Measurements from ENCODE around the gene HM13.
"Not testable (repeated sequence)": the region's sequence is repeated elsewhere in the genome, so short reads cannot be mapped to it uniquely, and the experiment has no call there.

Gene HM13

DNA sequence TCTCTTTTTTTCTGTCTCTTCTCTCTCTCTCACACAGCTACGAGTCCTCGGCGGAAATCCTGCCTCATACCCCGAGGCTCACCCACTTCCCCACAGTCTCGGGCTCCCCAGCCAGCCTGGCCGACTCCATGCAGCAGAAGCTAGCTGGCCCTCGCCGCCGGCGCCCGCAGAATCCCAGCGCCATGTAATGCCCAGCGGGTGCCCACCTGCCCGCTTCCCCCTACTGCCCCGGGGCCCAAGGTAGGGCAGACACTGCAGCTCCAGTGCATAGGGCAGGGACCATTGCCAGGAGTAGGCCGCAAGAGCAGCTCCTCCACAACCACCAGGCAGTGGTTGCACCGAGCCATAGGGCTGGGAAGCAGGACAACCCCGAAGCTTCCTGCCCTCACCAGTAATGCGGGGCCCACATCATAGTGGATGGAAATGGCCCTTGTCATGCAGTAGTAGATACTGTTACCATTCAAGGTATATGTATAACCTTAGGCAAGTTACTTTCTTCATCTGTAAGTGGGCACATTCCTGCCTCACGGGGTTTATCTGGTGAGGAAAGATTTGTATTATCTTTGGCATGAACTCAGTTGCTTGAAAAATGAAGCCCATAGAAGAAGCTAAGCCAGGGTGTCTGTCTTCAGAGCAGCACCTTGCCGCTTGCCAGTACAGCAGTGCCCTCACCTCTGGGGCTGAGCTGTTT is 53.9 kb downstream of the HM13 start:
- no peak for DNase-seq (ENCODE audit: low spot score)

DNA sequence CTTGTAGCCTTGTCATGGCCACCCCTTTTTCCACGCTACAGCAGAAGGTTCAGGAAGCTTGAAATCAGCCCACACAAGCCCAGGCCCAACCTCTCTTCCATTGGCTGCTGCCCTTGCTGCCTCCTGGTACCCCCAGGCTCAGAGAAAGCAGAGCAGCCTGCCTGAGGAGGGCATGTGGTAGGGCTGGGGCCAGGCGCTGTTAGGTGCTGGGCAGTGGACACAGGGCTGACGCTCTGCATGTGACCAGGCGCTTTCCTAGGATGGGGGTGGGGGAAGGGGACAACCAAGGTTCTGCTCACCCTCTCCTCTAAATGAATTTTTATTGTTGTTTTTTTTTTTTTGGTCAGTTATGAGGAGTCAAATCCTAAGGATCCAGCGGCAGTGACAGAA is 54.5 kb downstream of the HM13 start:
- DNase-seq (ENCODE audit: low spot score) = no peak

DNA sequence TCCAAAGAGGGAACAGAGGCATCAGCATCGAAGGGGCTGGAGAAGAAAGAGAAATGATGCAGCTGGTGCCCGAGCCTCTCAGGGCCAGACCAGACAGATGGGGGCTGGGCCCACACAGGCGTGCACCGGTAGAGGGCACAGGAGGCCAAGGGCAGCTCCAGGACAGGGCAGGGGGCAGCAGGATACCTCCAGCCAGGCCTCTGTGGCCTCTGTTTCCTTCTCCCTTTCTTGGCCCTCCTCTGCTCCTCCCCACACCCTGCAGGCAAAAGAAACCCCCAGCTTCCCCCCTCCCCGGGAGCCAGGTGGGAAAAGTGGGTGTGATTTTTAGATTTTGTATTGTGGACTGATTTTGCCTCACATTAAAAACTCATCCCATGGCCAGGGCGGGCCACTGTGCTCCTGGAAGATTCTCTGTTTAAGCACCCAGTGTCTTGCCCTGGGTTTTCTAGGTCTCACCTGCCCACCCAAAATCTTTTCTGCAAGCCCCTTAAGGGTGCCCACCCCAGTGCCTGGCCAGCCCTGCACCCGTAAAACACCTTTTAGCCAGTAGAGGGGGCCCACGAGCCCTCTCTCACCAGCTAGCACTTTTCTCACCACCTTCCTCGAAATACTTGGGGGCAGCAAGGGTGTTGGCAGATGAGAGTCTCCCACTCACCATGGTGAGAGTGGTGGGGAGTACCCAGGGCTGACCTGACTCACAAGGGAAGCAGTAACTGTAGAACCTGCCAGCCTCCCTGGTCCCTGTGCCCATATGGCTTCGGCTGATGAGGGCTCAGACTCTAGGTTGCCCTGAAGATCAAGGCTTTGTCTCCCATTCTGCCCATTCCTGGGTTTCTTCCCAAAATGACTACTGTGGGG is 55.1 kb downstream of the HM13 start:
- DNase-seq (ENCODE audit: low spot score) = peak; percentile 47

DNA sequence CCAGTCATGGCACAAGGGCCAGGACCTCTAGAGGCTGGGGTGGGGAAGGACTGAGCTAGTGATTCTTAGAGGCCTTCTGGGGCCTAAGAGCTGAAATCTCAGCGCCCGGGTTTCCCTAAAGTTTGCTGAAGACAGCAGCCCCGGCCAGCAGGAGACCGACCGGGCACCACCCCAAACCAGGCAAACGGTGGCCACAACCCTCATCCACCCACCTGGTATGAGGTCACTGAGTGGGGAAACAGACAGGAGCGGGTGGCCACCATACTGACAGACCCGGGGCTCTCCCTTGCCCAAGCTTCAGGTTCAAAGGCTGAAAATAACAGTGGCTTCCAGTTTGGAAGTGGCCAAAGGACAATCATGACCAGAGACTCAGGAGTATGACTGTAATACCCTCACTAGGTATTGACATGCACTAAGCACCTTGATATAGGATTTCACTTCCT is 55.8 kb downstream of the HM13 start:
- DNase-seq (ENCODE audit: low spot score) = no peak

DNA sequence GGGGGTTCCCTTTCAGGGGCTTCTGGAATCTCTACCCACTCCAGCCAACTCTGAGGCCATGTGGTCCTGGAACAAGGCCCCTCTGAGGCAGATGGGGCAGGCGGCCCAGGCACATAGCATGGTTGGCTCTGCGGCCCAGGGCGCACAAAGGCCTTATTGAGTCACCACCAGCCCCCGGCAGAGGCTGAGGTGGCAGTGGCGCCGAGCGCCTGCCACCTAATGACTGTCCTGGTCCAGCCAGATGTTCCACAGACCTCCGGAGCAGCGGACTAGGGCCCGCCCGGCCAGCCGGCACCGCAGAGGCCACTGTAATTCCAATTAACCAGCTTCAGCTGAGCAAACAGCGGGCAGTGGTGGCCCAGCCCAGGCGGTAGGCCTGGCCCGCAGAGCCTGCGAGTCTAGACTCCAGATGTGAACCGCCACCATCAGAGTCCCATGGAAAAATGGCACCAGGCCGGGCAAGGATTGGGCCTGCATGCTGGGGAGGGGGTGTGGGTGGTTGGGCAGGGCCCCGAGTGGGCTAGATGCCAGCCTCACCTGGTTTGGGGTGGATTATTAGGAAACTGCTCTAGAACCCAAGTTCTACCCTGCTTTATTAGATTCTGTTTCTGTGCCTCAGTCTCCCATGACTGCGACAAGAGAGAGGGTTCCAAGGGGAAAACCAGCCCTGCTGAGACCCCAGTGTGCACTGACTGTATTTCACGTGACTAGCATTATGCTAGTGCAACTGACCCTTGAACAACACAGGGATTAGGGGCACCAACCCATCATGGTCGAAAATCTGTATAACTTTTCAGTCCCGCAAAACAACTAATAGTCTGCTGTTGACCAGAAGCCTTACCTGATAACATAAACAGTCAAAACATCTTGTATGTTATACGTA is 56.7 kb downstream of the HM13 start:
- no peak for DNase-seq (ENCODE audit: low spot score)

DNA sequence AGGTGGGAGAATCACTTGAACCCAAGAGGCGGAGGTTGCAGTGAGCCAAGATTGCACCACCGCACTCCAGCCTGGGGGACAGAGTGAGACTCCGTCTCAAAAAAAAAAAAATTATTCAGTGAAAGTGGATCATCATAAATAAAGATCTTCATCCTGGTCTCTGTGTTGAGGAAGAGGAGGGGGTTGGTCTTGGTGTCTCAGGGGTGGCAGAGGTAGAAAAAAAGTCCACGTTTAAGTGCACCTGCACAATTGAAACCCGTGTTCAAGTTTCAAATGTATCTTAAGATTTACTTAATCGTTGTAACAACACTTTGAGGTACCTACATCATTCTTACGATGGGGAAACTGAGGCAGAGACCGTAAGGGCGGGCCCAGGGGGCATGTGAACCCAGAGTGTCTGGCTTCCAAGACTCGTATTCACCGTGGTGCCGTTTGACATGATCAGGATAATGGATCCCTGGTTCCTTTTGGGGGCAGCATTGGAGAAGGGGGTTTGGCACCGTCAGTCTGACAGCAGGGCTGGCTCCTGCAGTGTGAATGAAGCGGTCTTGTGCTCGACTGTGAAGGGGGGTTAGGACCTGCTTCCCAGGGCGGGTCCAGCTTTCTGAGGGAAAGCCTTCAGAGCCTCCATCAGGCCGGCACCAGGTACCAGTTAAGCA is 57.9 kb downstream of the HM13 start:
- no peak for DNase-seq (ENCODE audit: low spot score)

DNA sequence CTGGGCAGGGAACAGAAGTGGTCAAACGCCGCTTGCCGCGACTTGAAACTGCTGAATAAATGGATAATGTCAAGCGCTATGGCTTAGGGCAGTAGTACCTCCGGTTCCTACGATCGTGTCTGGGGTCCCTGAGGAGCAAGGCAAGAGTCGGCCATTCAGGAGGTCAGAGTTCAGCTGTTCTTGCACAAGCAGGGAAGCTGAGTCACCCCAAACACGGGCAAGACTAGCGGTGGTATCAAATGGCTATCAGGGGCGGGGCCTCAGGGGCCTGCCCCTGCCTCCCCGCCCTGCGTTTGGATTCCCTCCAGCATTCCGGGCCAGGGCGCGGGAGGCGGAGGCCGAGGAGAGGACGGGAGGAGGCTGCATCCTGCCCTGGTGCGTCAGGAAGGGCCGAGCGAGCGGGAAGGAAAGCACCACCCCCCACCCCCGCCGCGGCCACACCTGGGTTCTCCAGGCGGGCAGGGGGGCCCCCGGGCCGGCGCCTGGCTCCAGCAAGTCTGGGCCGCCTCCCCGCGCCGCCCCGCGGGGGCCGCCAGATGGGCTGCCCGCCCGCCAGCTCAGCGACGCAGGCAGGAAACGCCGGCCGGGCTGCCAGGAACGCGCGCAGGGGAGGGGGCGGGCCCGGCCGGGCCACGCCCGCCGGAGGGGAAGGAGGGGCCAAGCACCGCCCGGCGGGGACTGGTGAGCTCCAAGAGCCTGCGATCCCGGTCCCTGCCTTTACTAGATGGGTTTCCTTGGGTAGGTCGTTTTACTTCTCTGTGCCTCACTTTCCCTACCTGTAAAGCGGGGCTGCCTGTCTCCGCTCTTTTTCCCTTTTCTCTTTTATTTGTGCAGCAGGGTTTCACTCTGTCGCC is 58.7 kb downstream of the HM13 start:
- peak; percentile 93 for DNase-seq (ENCODE audit: low spot score)

DNA sequence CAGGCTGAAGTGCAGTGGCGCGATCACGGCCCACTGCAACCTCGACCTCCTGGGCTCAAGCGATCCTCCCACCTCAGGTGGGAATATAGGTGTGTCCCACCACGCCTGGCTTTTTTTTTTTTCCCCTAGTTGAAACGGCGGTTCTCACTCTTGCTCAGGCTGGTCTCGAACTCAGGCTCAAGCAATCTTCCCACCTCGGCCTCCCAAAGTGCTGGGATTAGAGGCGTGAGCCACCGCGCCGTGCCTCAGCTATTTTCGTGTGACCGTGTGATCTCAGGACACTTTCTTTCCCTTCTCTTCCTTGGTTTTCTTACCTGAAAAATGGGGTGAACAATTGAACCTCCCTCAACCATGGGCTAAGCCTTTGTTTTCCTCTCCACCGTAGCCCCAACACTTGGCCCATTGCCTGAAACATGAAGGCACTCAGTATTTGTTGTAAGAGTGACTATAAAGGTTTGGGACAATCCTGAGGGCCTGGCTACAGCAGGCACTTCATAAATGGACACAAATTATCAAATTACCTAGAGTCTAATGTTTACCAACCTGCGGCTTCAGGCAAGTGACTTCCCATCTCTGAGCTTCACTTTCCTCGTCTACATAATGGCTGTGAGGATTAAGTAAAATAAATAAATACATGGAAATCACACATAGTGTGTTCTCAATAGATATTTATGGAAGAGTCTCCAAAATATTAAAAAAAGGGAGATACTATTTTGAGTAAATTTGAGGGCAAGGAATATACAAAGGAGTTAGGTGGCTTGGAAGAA is 59.5 kb downstream of the HM13 start:
- DNase-seq (ENCODE audit: low spot score) = no peak

DNA sequence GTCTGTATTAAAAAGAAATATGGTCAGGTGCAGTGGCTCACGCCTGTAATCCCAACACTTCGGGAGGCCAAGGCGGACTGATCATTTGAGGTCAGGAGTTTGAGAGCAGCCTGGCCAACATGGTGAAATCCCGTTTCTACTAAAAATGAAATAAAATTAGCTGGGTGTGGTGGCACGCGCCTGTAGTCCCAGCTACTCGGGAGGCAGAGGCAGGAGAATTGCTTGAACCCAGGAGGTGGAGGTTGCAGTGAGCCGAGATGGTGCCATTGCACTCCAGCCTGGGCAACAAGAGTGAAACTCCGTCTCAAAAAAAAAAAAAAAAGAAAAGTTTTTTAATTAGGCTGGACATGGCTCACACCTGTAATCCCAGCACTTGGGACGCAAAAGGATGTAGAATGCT is 60.7 kb downstream of the HM13 start:
- not testable (repeated sequence) for DNase-seq (ENCODE audit: low spot score)

DNA sequence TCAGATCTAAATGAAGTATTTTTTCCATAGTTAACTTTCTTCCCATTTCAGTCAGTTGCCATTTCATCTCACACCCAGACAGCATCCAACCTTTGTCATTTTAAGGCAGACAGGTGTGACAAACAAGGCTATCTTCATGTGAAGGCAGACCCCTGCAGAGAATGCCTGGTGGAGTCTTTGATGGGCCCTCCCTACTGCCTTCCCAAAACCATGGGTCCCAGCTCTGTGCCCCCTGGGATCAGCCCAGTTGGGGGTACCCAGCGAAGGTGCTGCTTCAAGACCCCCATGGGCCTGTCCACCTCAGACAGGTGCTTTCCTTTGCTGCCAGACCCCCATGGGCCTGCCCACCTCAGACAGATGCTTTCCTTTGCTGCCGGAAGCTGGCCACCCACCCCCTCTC is 62.5 kb downstream of the HM13 start:
- DNase-seq (ENCODE audit: low spot score) = no peak

DNA sequence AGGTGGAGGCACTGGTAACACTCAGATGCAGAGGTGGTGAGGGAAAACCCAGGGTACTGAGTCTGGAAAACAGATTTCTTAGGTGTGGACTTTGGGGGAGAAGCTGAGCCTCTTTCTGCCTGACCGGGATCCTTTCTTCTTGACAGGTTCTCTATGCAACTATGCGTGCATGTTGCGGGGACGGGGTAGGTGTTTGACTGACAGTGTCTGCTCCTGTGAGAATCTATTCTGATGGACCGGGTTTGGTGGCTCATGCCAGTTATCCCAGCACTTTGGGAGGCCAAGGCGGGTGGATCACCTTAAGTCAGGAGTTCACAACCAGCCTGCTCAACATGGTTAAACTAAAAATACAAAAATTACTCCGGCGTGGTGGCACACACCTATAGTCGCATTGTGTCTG is 63.0 kb downstream of the HM13 start:
- no peak for DNase-seq (ENCODE audit: low spot score)

DNA sequence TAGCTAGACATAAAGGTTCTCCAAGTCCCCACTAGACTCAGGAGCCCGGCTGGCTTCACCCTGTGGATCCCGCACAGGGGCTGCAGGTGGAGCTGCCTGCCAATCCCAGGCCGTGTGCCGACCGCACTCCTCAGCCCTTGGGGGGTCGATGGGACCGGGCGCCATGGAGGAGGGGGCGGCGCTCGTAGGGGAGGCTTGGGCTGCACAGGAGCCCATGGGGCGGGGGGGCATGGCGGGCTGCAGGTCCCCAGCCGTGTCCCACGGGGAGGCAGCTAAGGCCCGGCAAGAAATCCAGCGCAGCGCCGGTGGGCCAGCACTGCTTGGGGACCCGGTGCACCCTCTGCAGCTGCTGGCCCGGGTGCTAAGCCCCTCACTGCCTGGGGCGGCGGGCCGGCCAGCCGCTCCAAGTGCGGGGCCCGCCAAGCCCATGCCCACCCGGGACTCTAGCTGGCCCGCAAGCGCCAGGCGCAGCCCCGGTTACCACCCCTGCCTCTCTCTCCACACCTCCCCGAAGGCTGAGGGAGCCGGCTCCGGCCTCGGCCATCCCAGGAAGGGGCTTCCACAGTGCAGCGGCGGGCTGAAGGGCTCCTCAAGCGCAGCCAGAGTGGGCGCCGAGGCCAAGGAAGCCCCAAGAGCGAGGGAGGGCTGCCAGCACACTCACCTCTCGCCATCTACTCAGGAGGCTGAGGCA is 64.4 kb downstream of the HM13 start:
- no peak for DNase-seq (ENCODE audit: low spot score)

DNA sequence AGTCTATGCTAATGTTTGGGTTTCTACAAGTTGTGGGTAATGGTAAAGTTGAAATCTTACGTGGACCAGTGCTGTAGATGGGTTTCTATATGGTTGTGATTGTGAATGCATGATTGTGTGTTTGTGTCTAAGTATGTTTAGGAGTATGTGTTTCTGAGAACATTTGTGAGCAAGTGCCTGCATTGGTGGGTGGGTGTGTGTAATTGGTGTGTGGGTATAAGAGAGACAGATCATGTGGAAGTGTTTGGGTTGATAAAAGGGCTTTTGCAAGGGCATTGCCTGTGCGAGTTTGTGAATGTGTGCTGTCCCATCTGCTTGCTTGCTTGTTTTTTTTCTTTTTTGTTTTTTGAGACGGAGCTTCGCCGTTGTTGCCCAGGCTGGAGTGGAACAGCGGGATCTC is 65.0 kb downstream of the HM13 start:
- DNase-seq (ENCODE audit: low spot score) = no peak

DNA sequence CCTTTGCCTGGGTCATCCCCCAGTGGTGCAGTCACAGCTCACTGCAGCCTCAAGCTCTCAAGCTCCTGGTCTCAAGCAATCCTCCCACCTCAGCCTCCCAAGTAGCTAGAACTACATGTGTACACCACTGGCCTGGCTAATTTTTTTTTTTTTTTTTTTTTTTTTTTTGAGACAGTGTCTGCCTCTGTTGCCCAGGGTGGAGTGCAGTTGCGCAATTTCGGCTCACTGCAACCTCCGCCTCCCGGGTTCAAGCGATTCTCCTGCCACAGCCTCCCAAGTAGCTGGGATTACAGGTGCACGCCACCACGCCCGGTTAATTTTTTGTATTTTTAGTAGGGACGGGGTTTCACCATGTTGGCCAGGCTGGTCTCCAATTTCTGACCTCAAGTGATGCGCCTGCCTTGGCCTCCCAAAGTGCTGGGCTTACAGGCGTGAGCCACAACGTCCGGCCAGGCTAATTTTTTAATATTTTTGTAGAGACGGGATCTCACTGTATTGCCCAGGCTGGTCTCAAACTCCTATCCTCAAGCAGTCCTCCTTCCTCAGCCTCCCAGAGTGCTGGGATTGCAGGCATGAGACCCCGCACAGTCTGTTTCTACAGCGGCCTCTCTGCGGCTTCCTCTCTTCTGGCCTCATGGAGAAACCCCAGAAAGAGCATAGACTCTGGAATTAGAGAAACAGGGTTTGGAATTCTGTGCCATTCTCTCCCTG is 65.9 kb downstream of the HM13 start:
- DNase-seq (ENCODE audit: low spot score) = not testable (repeated sequence)

DNA sequence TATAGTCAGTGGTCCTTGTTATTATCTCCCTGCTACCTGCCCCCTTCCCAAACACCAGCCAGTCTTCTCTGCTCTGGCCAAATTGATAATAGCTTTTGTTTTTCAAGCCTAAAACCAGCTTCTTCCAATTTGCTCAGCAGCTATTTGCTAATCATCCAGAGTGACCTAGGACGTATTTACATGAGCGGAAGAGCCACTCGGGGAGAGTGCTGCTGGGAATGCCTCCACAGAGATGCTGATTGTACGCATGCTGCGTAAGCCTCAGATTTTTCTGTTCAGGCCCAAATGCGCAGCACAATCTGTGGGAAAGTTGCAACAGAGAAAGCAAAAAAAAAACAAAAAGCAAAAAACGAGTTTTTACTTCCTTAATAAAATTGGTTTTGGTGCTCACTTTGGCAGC is 66.5 kb downstream of the HM13 start:
- no peak for DNase-seq (ENCODE audit: low spot score)

DNA sequence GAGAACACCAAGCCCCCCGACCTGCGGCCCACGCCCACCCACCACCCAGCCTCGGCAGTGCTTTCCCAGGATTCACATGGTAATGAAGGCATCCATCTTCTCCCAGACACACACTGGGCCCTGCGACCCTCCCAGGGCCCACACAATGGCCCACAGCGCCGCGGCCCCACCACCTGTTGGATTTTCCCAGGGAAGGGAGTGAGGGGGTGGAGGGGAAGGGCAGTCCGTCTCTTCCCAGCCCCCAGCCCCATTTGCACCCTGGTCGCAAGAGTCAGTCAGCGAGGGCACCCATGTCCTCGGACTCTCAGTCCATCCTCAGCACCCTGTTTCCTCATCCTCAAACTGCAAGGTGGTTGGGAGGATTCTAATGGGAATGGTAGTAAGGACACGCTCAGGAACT is 67.1 kb downstream of the HM13 start:
- no peak for DNase-seq (ENCODE audit: low spot score)

DNA sequence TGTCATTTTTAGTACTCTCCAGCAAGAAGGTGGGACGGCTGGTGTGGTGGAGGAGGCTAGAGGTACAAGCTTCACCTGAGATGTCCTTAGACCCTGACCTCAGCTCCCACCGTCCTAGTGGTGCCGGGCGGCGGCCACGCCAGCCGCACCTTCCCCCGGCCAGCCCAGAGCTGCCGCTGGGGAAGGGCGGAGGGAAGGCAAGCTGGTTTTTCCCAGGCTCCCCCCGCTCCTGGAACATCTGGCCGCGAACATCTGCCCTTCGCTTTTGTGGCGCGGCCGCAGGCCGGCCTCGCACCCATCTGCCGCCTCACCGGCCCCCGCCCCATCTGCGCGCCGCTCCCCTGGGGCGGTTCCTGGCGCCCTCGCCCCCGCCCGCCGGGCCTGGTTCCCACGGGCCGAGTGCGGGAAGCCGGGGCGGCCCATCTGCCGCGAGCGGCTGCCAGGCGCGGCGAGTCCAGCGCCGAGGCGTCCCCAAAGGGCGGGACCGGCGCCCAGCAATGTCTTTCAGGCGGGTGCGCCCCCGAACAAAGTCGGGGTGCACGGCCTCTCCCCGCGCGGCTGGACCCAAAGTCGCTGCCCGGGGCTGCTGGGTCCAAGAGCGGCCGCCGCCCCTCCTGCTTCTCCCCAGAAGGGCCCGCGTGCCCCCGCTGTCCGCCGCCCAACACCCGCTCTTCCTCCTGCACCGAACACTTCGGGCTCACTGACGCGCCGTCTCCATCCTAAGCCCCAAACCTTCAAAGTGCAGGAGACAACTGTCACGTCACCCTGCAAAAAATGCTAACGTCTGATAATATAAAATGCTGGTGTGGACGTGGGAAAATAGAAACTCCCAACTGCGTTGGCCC is 73.5 kb downstream of the HM13 start:
- DNase-seq (ENCODE audit: low spot score) = no peak

DNA sequence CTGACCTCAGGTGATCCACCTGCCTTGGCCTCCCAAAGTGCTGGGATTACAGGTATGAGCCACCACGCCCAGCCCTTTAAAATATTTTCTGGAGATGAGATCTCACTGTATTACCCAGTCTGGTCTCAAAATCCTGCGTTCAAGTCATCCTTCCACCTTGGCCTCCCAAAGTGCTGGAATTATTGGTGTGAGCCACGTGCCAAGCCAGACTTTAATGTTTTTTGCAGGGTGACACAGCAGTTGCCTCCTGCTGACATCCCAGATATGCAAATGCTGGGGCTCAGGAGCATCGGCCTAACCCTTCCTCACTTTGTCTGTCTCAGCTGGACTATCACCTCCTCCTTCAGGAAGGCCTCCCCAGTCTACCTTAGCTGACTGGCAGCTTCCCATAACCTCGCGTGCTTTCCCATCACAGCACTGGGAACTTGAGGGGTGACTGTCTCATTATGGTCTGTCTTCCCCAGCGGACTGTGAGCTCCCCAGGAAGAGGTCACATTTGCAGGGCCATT is 76.5 kb downstream of the HM13 start:
- no peak for DNase-seq (ENCODE audit: low spot score)

All from hepatic stellate cell (primary cell).